BLaER1 treated with 17β-estradiol and CSF1 and Interleukin-3, amounts not matched to agents 10 nM and 100 nM (cell line): ENCODE results near the gene AP1M1.
A peak's percentile ranks its signal among the peaks of the same experiment; 100 is the strongest.
"Not testable (repeated sequence)": the region's sequence is repeated elsewhere in the genome, so short reads cannot be mapped to it uniquely, and the experiment has no call there.

Experiments used
- H3K27ac ChIP-seq, 11 experiments: shearing (Covaris generic); formaldehyde crosslinking; 2 replicates each; pipeline ENCODE4 v1.8.1; 2022
- H3K27me3 ChIP-seq, 11 experiments: shearing (Covaris generic); formaldehyde crosslinking; 2 replicates each; pipeline ENCODE4 v1.8.1; 2022
- H3K36me3 ChIP-seq, 11 experiments: shearing (Covaris generic); formaldehyde crosslinking; 2 replicates each; pipeline ENCODE4 v1.8.1; 2022
- H3K4me1 ChIP-seq, 10 experiments: shearing (Covaris generic); formaldehyde crosslinking; 2 replicates each; pipeline ENCODE4 v1.8.1; 2022
- H3K4me2 ChIP-seq, 11 experiments: shearing (Covaris generic); formaldehyde crosslinking; 2 replicates each; pipeline ENCODE4 v1.8.1; 2022
- H3K4me3 ChIP-seq, 10 experiments: shearing (Covaris generic); formaldehyde crosslinking; 2 replicates each; pipeline ENCODE4 v1.8.1; 2022
- H3K9ac ChIP-seq, 11 experiments: shearing (Covaris generic); formaldehyde crosslinking; 2 replicates each; pipeline ENCODE4 v1.8.1; 2022
- H3K9me3 ChIP-seq, 11 experiments: shearing (Covaris generic); formaldehyde crosslinking; replicated peaks in 1 of 11; 2 replicates each; pipeline ENCODE4 v1.8.1; 2022
- H4K20me1 ChIP-seq, 11 experiments: shearing (Covaris generic); formaldehyde crosslinking; 2 replicates each; pipeline ENCODE4 v1.8.1; 2022
- Cebpa-rat ChIP-seq, 11 experiments: shearing (Covaris generic); IDR thresholded peaks; 2 replicates each; pipeline ENCODE4 v1.8.1; 2022

The AP1M1 gene

DNA sequence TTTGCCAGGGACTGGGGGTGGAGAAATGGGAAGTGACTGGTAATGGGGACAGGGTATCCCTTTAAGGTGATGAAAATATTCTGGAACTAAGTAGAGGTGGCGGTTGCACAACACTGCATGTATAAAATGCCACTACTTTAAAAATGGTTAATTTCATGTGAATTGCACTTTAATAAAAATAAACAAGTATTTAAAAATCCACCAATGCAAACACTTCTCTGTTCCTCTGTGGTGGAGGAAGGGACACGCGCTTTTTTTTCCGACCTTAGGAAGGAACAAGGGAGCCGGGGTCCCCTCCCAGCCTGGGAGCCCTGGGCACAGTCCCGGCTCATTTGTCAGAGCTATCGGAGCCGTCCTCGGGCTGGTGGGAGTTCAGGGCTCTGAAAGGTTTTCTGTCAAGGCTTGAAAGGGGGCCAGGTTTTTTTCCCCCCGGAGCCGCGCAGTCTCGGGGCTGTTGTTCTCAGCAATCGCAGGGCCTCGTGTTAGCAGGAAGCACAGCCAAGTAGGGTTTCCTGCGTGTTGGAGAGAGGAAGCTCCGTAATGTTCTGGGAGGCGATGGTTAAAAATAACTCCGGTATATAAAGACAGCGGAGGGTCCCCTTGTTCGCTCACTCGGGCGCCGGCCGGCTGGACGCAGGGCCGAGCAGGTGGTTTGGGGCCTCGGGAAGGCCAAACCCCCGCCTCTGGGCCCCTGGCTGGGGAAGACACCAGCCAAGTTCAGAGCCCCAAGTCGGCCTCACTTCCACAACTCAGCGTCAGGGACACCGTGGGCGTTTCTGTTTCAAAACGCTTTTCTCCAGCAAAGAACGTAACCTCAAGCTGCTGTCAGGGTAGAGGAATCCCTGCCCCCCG lies 85.7 kb downstream of the AP1M1 start:
- Histone ChIP-seq H3K4me2 (peak overlapping the region; percentile 79 to 93 (median 90)), H3K4me3 (peak overlapping the region; percentile 24 to 58 (median 47); a peak in 16 of 20 replicates), H3K9me3 (no peaks in the 10 kb centered on the region), H4K20me1 (no peaks in the 10 kb centered on the region), H3K9ac (peak overlapping the region; percentile 83 to 94 (median 87)), H3K36me3 (no peaks in the 10 kb centered on the region), H3K27ac (peak overlapping the region; percentile 88 to 99 (median 95)), H3K4me1 (peaks cover 46 to 96% (median 79%) of the 10 kb centered on the region in 10 experiments), H3K27me3 (peaks cover 0 to 16% (median 10%) of the 10 kb centered on the region in 11 experiments; a peak in 11 of 22 replicates)
- TF ChIP-seq Cebpa-rat (IDR thresholded peaks at IDR 0.05) = peak in 4 of 11 experiments; percentile 19 to 45 (median 26); a peak in 1 of 22 replicates

DNA sequence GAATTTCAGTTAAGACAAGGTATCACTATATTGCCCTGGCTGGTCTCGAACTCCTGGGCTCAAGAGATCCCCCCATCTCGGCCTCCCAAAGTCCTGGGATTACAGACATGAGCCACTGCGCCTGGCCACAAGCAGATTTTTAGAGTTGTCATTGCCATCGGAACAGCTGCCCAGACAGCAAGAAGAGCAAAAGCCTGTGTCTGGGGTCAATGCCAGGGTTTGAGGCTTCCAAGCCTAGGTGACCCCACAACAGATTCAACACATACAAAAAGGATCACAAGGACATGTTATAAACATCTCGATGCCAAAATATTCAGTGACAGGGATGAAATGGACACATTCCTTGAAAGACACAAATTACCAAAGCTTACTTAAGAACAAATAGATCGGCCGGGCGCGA lies 86.8 kb downstream of the AP1M1 start:
- H3K4me1 ChIP-seq = peaks cover 46 to 88% (median 69%) of the 10 kb centered on the region in 10 experiments
- TF ChIP-seq Cebpa-rat (IDR thresholded peaks at IDR 0.05) = no peak
- no peaks in the 10 kb centered on the region for H4K20me1 ChIP-seq
- H3K4me3 ChIP-seq = peak overlapping the region in 2 of 10 experiments; percentile 55 to 58; a peak in 3 of 20 replicates
- H3K9ac ChIP-seq = peak overlapping the region; percentile 83 to 94 (median 87); a peak in 18 of 22 replicates
- peaks cover 0 to 16% (median 10%) of the 10 kb centered on the region in 11 experiments; a peak in 11 of 22 replicates for H3K27me3 ChIP-seq
- H3K27ac ChIP-seq = peak overlapping the region; percentile 88 to 99 (median 95)
- peak overlapping the region; percentile 79 to 93 (median 90) for H3K4me2 ChIP-seq
- no peaks in the 10 kb centered on the region for H3K36me3 ChIP-seq
- H3K9me3 ChIP-seq = no peaks in the 10 kb centered on the region

DNA sequence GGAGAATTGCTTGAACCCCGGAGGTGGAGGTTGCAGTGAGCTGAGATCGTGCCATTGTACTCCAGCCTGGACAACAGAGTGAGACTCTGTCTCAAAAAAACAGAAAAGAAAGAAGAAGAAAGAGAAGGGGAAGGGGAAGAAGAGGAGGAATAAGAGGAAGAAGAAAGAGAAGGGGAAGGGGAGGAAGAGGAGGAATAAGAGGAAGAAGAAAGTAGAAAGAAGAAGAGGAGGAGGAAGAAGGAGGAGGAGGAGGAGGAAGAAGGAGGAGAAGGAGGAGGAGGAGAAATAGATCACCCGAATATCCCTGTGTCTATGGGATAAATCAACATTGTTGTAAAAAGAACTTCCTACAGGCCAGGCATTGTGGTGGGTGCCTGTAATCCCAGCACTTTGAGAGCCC lies 87.4 kb downstream of the AP1M1 start:
- Histone ChIP-seq H3K4me1 (peaks cover 46 to 82% (median 64%) of the 10 kb centered on the region in 10 experiments), H3K9ac (peak overlapping the region in 3 of 11 experiments; percentile 51 to 87 (median 57); a peak in 7 of 22 replicates), H3K27me3 (peaks cover 0 to 16% (median 10%) of the 10 kb centered on the region in 11 experiments; a peak in 11 of 22 replicates), H3K4me2 (peak overlapping the region; percentile 76 to 93 (median 90); a peak in 20 of 22 replicates), H3K27ac (peak overlapping the region; percentile 40 to 99 (median 94); a peak in 18 of 22 replicates)
- H3K36me3 ChIP-seq, H3K4me3 ChIP-seq, H4K20me1 ChIP-seq, H3K9me3 ChIP-seq: not testable (repeated sequence)

DNA sequence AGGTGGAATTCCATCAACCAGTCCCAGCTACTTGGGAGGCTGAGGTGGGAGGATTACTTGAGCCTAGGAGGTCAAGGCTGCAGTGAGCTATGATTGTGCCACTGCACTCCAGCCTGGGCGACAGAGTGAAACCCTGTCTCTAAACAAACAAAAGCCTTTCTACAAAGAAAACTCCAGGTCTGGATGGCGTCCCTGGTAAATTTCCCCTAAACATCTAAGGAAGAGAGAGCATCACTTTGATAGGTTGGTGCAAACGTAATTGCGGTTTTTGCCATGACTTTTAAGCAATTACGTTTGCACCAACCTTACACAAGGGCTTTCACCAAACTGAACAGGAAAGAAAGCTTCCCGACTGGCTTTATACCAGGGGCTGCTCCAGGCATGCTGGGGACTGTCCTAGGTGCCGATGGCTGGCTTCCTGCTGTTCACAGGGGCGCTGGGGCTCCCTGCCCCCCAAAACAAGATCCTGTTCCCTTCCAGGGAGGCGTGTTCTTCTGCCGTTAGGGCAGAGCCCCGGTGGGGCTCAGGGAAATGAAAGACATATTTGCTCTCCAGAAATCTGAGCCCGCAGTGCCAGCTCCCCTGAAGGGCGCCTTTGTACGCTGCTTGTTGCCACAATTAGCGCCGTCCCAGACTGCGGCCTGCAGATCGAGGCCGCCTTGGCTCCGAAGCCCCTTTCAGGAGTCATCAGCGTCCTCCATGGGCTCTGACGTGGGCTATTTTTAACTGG lies 88.2 kb downstream of the AP1M1 start:
- Histone ChIP-seq H3K27me3 (peaks cover 0 to 16% (median 10%) of the 10 kb centered on the region in 11 experiments; a peak in 11 of 22 replicates), H3K27ac (peak overlapping the region; percentile 52 to 99 (median 94); a peak in 21 of 22 replicates), H3K9me3 (no peaks in the 10 kb centered on the region), H3K4me3 (peak overlapping the region in 5 of 10 experiments; percentile 2 to 24 (median 15); a peak in 6 of 20 replicates), H4K20me1 (no peaks in the 10 kb centered on the region), H3K4me1 (peaks cover 46 to 74% (median 59%) of the 10 kb centered on the region in 10 experiments), H3K9ac (peak overlapping the region; percentile 51 to 72 (median 62); a peak in 20 of 22 replicates), H3K36me3 (no peaks in the 10 kb centered on the region), H3K4me2 (peak overlapping the region; percentile 76 to 93 (median 90))
- TF ChIP-seq Cebpa-rat (IDR thresholded peaks at IDR 0.05) = peak in 1 of 11 experiments; percentile 47; a peak in 1 of 22 replicates

DNA sequence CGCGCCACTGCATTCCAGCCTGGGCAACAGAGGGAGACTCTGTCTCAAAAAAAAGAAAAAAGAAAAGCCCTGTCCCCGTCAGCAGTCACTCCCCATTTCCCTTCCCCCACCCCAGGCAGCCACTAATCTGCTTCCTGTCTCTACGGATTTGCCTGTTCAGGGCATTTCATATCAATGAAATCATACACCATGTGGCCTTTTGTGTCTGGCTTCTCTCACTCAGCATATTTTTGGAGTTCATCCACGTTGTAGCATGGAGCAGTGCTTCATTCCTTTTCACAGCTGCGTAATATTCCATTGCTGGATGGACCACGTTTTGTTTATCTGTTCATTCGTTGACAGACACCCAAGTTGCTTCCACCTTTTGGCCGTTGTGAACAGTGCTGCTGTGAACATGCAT lies 90.8 kb downstream of the AP1M1 start:
- H3K4me1 ChIP-seq = peaks cover 32 to 51% (median 39%) of the 10 kb centered on the region in 10 experiments
- peak overlapping the region in 2 of 11 experiments; percentile 28 to 87; a peak in 3 of 22 replicates for H3K4me2 ChIP-seq
- no peak overlapping the region for H3K9ac ChIP-seq
- H3K27ac ChIP-seq = no peak overlapping the region
- H4K20me1 ChIP-seq = no peaks in the 10 kb centered on the region
- no peaks in the 10 kb centered on the region for H3K36me3 ChIP-seq
- no peak for TF ChIP-seq Cebpa-rat (IDR thresholded peaks at IDR 0.05)
- no peaks in the 10 kb centered on the region for H3K9me3 ChIP-seq
- H3K27me3 ChIP-seq = peaks cover 0 to 16% (median 10%) of the 10 kb centered on the region in 11 experiments; a peak in 11 of 22 replicates
- no peak overlapping the region for H3K4me3 ChIP-seq

- no peaks in the 10 kb centered on the region for H4K20me1 ChIP-seq
- H3K9me3 ChIP-seq = no peaks in the 10 kb centered on the region
- H3K4me2 ChIP-seq = no peak overlapping the region
- H3K4me1 ChIP-seq = peaks cover 21 to 48% (median 33%) of the 10 kb centered on the region in 10 experiments
- no peaks in the 10 kb centered on the region for H3K36me3 ChIP-seq
- H3K9ac ChIP-seq = no peak overlapping the region
- H3K4me3 ChIP-seq = no peak overlapping the region
- H3K27me3 ChIP-seq = peaks cover 0 to 16% (median 10%) of the 10 kb centered on the region in 11 experiments; a peak in 11 of 22 replicates
- H3K27ac ChIP-seq = no peak overlapping the region
- no peak for TF ChIP-seq Cebpa-rat (IDR thresholded peaks at IDR 0.05)
These were observed 91.9 kb downstream of the AP1M1 start for GRCh38 chr19:16289594-16289993.

- H4K20me1 ChIP-seq = no peaks in the 10 kb centered on the region
- peaks cover 0 to 16% (median 10%) of the 10 kb centered on the region in 11 experiments; a peak in 11 of 22 replicates for H3K27me3 ChIP-seq
- H3K9me3 ChIP-seq = no peaks in the 10 kb centered on the region
- TF ChIP-seq Cebpa-rat (IDR thresholded peaks at IDR 0.05) = no peak
- H3K9ac ChIP-seq = no peak overlapping the region
- H3K4me1 ChIP-seq = peaks cover 12 to 37% (median 22%) of the 10 kb centered on the region in 10 experiments
- no peaks in the 10 kb centered on the region for H3K36me3 ChIP-seq
- no peak overlapping the region for H3K4me3 ChIP-seq
- H3K27ac ChIP-seq = no peak overlapping the region
- H3K4me2 ChIP-seq = no peak overlapping the region
These were observed 93.0 kb downstream of the AP1M1 start for GRCh38 chr19:16290692-16291091.

DNA sequence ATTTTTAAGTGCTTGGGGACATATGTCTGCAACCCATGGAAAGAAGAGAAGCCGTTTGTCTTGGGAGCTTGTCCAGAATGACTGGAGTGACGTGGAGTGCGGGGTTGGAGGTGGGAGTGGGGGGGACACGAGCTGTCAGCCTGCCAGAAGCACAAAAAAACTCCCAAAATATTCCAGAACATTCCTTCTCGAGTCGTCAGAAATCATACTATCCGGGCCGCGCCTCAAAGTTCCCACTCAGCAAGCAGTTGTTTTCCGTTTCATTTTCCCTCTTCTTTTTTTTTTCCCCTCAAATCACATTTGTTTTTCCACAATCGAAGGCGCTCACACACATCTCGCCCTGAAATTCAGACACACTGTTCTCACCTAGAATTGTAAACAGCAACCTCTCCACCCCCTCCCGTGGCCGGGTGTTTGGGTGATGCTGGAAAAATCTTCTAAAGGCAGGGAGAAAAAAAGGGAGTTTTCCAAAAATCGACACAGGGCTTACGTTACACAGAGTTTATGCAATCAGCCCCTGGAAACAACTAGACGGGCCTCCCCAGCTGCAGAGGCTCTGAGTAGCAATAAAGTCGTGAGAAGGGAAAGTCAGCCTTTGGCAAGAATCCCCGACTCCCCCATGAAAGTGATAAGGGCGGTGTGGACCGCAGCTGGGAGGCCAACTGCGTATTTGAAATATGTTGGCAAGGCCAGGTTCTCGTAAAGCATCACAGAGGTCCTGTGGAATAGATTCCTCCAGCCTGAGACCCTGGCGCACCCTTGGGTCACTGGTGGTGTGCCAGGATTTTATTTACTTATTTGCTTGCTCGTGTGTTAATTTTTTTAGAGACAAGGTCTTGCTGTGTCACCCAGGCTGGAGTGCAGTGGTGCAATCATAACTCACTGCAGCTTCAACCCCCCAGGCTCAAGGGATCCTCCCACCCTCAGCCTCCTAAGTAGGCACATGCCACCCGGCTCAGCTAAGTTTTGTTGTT lies 95.7 kb downstream of the AP1M1 start:
- Histone ChIP-seq H3K27me3 (no peaks in the 10 kb centered on the region), H3K4me2 (peak overlapping the region in 2 of 11 experiments; percentile 2 to 9; a peak in 2 of 22 replicates), H3K36me3 (no peaks in the 10 kb centered on the region), H3K9ac (peak overlapping the region in 3 of 11 experiments; percentile 0 to 11 (median 0); a peak in 3 of 22 replicates), H4K20me1 (no peaks in the 10 kb centered on the region), H3K27ac (peak overlapping the region in 3 of 11 experiments; percentile 0 to 10 (median 9); a peak in 5 of 22 replicates), H3K4me3 (no peak overlapping the region), H3K9me3 (no peaks in the 10 kb centered on the region), H3K4me1 (peaks cover 0 to 12% (median 2%) of the 10 kb centered on the region in 10 experiments; a peak in 10 of 20 replicates)
- TF ChIP-seq Cebpa-rat (IDR thresholded peaks at IDR 0.05) = no peak
